Panc1 (cell line): ENCODE data around the gene KANSL3. TPM values are rescaled to one million over a fixed set of nuclear protein-coding genes. Genes with fewer than 3 reads are reported as not detected.

Source experiments
- ATAC-seq: fragments of 200-7000 bp; cut with Tn5 transposase; 2 replicates; pipeline ENCODE4 v1.9.1; 2020; ENCODE audit warnings: mild to moderate bottlenecking, moderate library complexity
- BruUV-seq: library from RNA; stranded (reverse); fragments of 400-500 nt; replicated peaks from 2 replicates; lab custom pipeline; 2021; lab: Mats Ljungman, UMichigan
- CTCF ChIA-PET: fragments of 300-600 bp; sonication (Branson Sonifier 250); formaldehyde crosslinking; loops from one replicate; lab custom pipeline; 2022; ENCODE audit warnings: antibody characterized with exemption; lab: Charles Lee
- POLR2A ChIA-PET: fragments of 300-600 bp; sonication (Branson Sonifier 250); formaldehyde crosslinking; loops from one replicate; lab custom pipeline; 2022; ENCODE audit warnings: antibody characterized with exemption; lab: Charles Lee
- DNase-seq: peaks from one replicate; pipeline ENCODE4 v3.0.0-alpha.2; 2010; ENCODE audit warnings: low read depth, low spot score
- H3K27ac ChIP-seq: 2 replicates; pipeline ENCODE4 v1.5.1; 2011; ENCODE audit warnings: mild to moderate bottlenecking, low read length, inconsistent platforms
- H3K27me3 ChIP-seq: fragments of 200-500 bp; sonication (Bioruptor generic); 2 replicates; pipeline ENCODE4 v1.6.0; 2014; ENCODE audit warnings: low read length, inconsistent platforms; ENCODE audit not compliant: control insufficient read depth, insufficient read depth
- H3K36me3 ChIP-seq: fragments of 200-500 bp; sonication (Bioruptor generic); 2 replicates; pipeline ENCODE4 v1.5.1; 2014; ENCODE audit warnings: inconsistent platforms, mild to moderate bottlenecking, low read length, moderate library complexity; ENCODE audit not compliant: control insufficient read depth, insufficient read depth
- H3K4me1 ChIP-seq: 2 replicates; pipeline ENCODE4 v1.5.1; 2011; ENCODE audit warnings: inconsistent platforms, mild to moderate bottlenecking, low read length, moderate library complexity; ENCODE audit not compliant: control insufficient read depth, insufficient read depth
- H3K4me3 ChIP-seq, 2 experiments: 2 replicates each; pipeline ENCODE4 v1.5.1; 2011 to 2012; ENCODE audit warnings: low read depth in 2 of 2, low read length in 2 of 2, mild to moderate bottlenecking in 2 of 2, inconsistent platforms in 1 of 2, moderate library complexity in 1 of 2
- H3K9me3 ChIP-seq: fragments of 200-500 bp; sonication (Bioruptor generic); 2 replicates; pipeline ENCODE4 v1.5.1; 2014; ENCODE audit warnings: low read depth, mild to moderate bottlenecking, inconsistent platforms, low read length, moderate library complexity; ENCODE audit not compliant: control insufficient read depth, insufficient read depth
- POLR2AphosphoS5 ChIP-seq: IDR thresholded peaks from 2 replicates; pipeline ENCODE4 v1.6.1; 2012; ENCODE audit warnings: mild to moderate bottlenecking, low read depth, low read length, moderate library complexity
- REST ChIP-seq, 2 experiments: IDR thresholded peaks; 2 replicates each; pipeline ENCODE4 v1.6.1; 2011 to 2012; ENCODE audit warnings: low read depth in 2 of 2, control low read depth in 1 of 2, low read length in 1 of 2, mild to moderate bottlenecking in 1 of 2, moderate library complexity in 1 of 2; ENCODE audit not compliant: insufficient read depth in 1 of 2
- SIN3A ChIP-seq: IDR thresholded peaks from 2 replicates; pipeline ENCODE4 v1.6.1; 2012; ENCODE audit warnings: low read depth, mild to moderate bottlenecking, low read length, moderate library complexity, borderline replicate concordance; ENCODE audit not compliant: insufficient read depth
- TCF7L2 ChIP-seq: IDR thresholded peaks from 2 replicates; pipeline ENCODE4 v1.6.1; 2011; ENCODE audit warnings: mild to moderate bottlenecking, low read depth, low read length, inconsistent platforms
- in situ Hi-C: cut with HindIII; loops from 2 replicates; pipeline ENCODE4 v1.10.0; 2016; ENCODE audit warnings: low sequenced_read_pairs, low pct_unique_long_range_greater_than_20kb
- intact Hi-C: fragments of 100-400 bp; cut with micrococcal nuclease; formaldehyde crosslinking; loops from one replicate; pipeline ENCODE4 v1.10.0; 2022; ENCODE audit not compliant: unreplicated experiment
- total RNA-seq: library from RNA; stranded (reverse); gene quantifications from one replicate; pipeline ENCODE4 v1.2.1, GENCODE V29; 2021; ENCODE audit not compliant: unreplicated experiment
- TF ChIP-seq, protein P1 (sequence below): fragments of 450-650 bp; IDR thresholded peaks from 2 replicates; pipeline ENCODE4 v1.5.1; 2017; ENCODE audit warnings: mild to moderate bottlenecking

The KANSL3 gene
- total RNA-seq, 1 experiment from 2014 or later, result 50.3 TPM

DNA sequence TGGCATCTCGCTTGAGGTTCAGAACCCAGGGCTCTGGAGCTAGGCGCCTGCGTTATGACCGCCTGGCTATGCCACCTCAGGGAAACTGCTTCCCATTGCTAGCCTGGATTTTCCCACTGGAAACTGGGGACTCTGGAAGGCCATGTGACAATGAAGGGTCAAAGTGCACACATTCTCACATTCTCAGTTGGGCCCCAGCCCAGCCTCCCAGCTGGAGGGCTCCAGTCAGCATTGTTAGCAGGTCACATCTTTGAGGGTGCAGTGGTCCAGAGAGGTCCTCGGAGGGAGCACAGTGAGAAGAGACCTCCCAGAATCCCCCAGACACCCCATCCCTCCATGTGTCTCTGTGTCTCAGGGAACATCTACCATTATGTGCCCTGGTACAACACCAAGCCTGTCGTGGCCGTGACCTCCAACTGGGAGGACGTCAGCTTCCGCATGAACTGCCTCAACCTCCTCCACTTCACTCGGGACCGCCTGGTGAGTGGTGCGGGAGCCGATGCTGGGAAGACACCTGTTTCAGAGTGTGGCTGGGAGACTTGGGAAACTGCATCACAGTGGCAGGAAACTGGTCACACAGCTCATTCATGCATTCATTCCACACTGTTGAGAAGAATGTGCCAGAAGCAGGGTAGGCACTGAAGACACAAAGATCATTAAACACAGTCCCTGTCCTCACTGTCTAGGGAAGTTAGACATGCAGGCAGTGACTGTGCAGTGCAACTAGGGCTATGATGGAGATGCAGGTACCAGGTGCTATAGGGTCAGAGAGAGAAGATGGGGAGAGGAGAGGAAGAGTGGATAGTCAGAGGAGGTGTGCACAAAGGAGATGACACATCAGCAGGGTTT lies 46.1 kb upstream of the KANSL3 start:
- CTCF ChIA-PET, result no interaction called here
- H3K9me3 ChIP-seq, result no peaks in the 10 kb centered on the region
- H3K36me3 ChIP-seq, result no peaks in the 10 kb centered on the region
- peaks cover 13% of the 10 kb centered on the region for H3K4me1 ChIP-seq
- ATAC-seq (no peak), DNase-seq (no peak)
- H3K4me3 ChIP-seq, result no peak overlapping the region
- in situ Hi-C loops (no loop called here), intact Hi-C loops (no loop called here)
- no TSS peak for BruUV-seq
- POLR2A ChIA-PET, result no interaction called here
- no peak overlapping the region for H3K27ac ChIP-seq
- no peak for TF ChIP-seq SIN3A
- no peak for TF ChIP-seq POLR2AphosphoS5
- TF ChIP-seq, protein P1, sequence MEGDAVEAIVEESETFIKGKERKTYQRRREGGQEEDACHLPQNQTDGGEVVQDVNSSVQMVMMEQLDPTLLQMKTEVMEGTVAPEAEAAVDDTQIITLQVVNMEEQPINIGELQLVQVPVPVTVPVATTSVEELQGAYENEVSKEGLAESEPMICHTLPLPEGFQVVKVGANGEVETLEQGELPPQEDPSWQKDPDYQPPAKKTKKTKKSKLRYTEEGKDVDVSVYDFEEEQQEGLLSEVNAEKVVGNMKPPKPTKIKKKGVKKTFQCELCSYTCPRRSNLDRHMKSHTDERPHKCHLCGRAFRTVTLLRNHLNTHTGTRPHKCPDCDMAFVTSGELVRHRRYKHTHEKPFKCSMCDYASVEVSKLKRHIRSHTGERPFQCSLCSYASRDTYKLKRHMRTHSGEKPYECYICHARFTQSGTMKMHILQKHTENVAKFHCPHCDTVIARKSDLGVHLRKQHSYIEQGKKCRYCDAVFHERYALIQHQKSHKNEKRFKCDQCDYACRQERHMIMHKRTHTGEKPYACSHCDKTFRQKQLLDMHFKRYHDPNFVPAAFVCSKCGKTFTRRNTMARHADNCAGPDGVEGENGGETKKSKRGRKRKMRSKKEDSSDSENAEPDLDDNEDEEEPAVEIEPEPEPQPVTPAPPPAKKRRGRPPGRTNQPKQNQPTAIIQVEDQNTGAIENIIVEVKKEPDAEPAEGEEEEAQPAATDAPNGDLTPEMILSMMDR, result no peak
- no peak for TF ChIP-seq TCF7L2
- TF ChIP-seq REST (IDR thresholded peaks at IDR 0.05; ENCODE audit: insufficient read depth in 1 of 2, low read depth in 2 of 2, low read length in 1 of 2), result no peak
- H3K27me3 ChIP-seq, result no peaks in the 10 kb centered on the region; the same call in 1 of the 2 replicates

- BruUV-seq, result no TSS peak
- ChIA-PET POLR2A (no interaction called here), CTCF (no interaction called here)
- ATAC-seq (no peak), DNase-seq (no peak)
- Histone ChIP-seq H3K36me3 (no peaks in the 10 kb centered on the region), H3K4me1 (peaks cover 13% of the 10 kb centered on the region), H3K27ac (no peak overlapping the region), H3K27me3 (no peaks in the 10 kb centered on the region; the same call in 1 of the 2 replicates), H3K9me3 (no peaks in the 10 kb centered on the region), H3K4me3 (no peak overlapping the region)
- in situ Hi-C loops (no loop called here), intact Hi-C loops (no loop called here)
- no peak for TF ChIP-seq TCF7L2
Measured at GRCh38 chr2:96683307-96683706, 45.2 kb upstream of the KANSL3 start.

- H3K27me3 ChIP-seq, result no peaks in the 10 kb centered on the region; the same call in 1 of the 2 replicates
- no peak for DNase-seq
- no peaks in the 10 kb centered on the region for H3K9me3 ChIP-seq
- no peak for ATAC-seq
- H3K36me3 ChIP-seq, result no peaks in the 10 kb centered on the region
- peaks cover 13% of the 10 kb centered on the region for H3K4me1 ChIP-seq
- H3K27ac ChIP-seq, result no peak overlapping the region
- in situ Hi-C loops, result no loop called here
- TF ChIP-seq, protein P1, result no peak
- TF ChIP-seq POLR2AphosphoS5, result no peak
- no peak for TF ChIP-seq TCF7L2
- TF ChIP-seq SIN3A, result no peak
- no peak for TF ChIP-seq REST (IDR thresholded peaks at IDR 0.05; ENCODE audit: insufficient read depth in 1 of 2, low read depth in 2 of 2, low read length in 1 of 2)
- no TSS peak for BruUV-seq
- intact Hi-C loops, result no loop called here
- no peak overlapping the region for H3K4me3 ChIP-seq
- ChIA-PET POLR2A (no interaction called here), CTCF (no interaction called here)
Measured at GRCh38 chr2:96681540-96681939, 43.4 kb upstream of the KANSL3 start.
